ENCODE measurements around the gene PAPPA. TPM values are rescaled to one million over a fixed set of nuclear protein-coding genes. Genes with fewer than 3 reads are reported as not detected.

The PAPPA gene, protein sequence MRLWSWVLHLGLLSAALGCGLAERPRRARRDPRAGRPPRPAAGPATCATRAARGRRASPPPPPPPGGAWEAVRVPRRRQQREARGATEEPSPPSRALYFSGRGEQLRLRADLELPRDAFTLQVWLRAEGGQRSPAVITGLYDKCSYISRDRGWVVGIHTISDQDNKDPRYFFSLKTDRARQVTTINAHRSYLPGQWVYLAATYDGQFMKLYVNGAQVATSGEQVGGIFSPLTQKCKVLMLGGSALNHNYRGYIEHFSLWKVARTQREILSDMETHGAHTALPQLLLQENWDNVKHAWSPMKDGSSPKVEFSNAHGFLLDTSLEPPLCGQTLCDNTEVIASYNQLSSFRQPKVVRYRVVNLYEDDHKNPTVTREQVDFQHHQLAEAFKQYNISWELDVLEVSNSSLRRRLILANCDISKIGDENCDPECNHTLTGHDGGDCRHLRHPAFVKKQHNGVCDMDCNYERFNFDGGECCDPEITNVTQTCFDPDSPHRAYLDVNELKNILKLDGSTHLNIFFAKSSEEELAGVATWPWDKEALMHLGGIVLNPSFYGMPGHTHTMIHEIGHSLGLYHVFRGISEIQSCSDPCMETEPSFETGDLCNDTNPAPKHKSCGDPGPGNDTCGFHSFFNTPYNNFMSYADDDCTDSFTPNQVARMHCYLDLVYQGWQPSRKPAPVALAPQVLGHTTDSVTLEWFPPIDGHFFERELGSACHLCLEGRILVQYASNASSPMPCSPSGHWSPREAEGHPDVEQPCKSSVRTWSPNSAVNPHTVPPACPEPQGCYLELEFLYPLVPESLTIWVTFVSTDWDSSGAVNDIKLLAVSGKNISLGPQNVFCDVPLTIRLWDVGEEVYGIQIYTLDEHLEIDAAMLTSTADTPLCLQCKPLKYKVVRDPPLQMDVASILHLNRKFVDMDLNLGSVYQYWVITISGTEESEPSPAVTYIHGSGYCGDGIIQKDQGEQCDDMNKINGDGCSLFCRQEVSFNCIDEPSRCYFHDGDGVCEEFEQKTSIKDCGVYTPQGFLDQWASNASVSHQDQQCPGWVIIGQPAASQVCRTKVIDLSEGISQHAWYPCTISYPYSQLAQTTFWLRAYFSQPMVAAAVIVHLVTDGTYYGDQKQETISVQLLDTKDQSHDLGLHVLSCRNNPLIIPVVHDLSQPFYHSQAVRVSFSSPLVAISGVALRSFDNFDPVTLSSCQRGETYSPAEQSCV (N-terminal part only)
- total RNA-seq, result 1 to 10 TPM; 2.1 to 5.0 (median 3.7) TPM

- Histone ChIP-seq H3K4me3 (peak within 1 kb of the TSS; percentile 55 to 65 (median 59)), H3K27me3 (peaks cover 0 to 77% (median 16%) of the 10 kb centered on the region in 4 donors), H3K36me3 (no peaks in the 10 kb centered on the region), H3K4me1 (peaks cover 11 to 45% (median 42%) of the 10 kb centered on the region in 4 donors), H3K27ac (replicated peaks in 1 of 4) (peak within 1 kb of the TSS; percentile 65 to 73 (median 68)), H3K9me3 (no peaks in the 10 kb centered on the region)
- WGBS, result 3% methylated on average over 19 of the region's 41 CpGs
- no peak for DNase-seq (ENCODE audit: extremely low spot score)
- no peak for TF ChIP-seq POLR2A (IDR thresholded peaks at IDR 0.05; ENCODE audit: low read depth)
- TF ChIP-seq POLR2AphosphoS5 (IDR thresholded peaks at IDR 0.05), result no peak
- intact Hi-C loops (cut with DNase I), result loop anchor here (5.0 to 10.0 kb wide), 3 partner anchors 421 to 562 kb away; no protein-coding TSS in a partner anchor
These were observed at the start of gene PAPPA for GRCh38 chr9:116153765-116154333. PAPPA (plus strand) TSS chr9:116153791; CDS start chr9:116154173, 382 bp downstream.

DNA sequence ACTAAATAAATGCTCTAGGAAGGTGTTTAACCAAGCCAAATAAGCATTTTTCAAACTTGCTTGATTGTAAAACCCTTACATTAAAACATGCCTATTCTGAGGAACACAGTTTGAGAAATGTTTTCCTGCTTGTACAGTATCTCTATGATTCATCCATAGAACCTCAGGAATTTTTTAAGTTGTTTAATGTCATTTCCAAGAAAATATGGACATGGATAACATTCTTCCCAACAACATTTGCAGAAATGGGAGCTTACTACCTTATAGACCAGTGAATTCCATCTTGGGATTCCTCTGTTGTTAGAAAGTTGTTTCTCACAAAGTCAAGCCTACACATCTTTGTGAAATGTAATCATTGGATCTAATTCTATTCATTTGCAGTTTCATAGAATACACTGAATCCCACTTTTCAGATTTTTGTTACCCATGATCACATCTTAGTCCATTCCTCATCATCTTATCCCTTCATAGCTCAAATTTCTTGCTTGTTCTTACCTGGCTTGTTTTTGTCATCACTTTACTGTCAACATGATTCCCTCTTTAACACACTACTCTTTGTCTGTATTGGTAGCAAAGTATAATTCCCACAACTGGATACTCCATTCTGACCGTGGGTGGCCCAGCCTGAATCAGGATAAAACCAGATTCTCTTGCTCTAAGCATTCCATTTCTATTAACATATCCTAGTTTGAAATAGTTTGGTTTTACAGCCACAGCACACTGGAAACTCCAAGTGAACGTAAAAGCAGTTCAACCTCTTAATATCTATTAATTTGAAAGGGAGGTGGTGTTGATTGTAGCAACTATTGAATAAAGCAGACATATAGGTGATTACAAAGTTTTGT lies 49.4 kb upstream of the PAPPA start:
- 76% methylated on average over 2 of the region's 2 CpGs for WGBS

GRCh38 chr9:116112236-116112635 lies 41.4 kb upstream of the PAPPA start:
- H3K4me1 ChIP-seq, result no peaks in the 10 kb centered on the region
- no peaks in the 10 kb centered on the region for H3K27me3 ChIP-seq
- DNase-seq (ENCODE audit: extremely low spot score), result no peak
- H3K4me3 ChIP-seq, result no peak overlapping the region
- 95% methylated on average over 1 of the region's 1 CpG for WGBS
- intact Hi-C loops (cut with DNase I), result no loop called here
- H3K36me3 ChIP-seq, result no peaks in the 10 kb centered on the region
- TF ChIP-seq EP300 (IDR thresholded peaks at IDR 0.05), result no peak
- no peak for TF ChIP-seq POLR2A (IDR thresholded peaks at IDR 0.05; ENCODE audit: low read depth)
- TF ChIP-seq CTCF (IDR thresholded peaks at IDR 0.05), result no peak
- no peak for TF ChIP-seq POLR2AphosphoS5 (IDR thresholded peaks at IDR 0.05)
- H3K9me3 ChIP-seq, result peaks cover 0 to 6% (median 0%) of the 10 kb centered on the region in 4 donors
- no peak overlapping the region for H3K27ac ChIP-seq (replicated peaks in 1 of 4)

More for the DNA sequence above, 49.4 kb upstream of the PAPPA start:
- intact Hi-C loops (cut with DNase I), result no loop called here
- DNase-seq (ENCODE audit: extremely low spot score), result no peak
- Histone ChIP-seq H3K9me3 (peaks cover 0 to 6% (median 0%) of the 10 kb centered on the region in 4 donors), H3K27me3 (no peaks in the 10 kb centered on the region), H3K4me1 (no peaks in the 10 kb centered on the region), H3K27ac (replicated peaks in 1 of 4) (no peak overlapping the region), H3K4me3 (no peak overlapping the region), H3K36me3 (no peaks in the 10 kb centered on the region)
- no peak for TF ChIP-seq CTCF (IDR thresholded peaks at IDR 0.05)
- TF ChIP-seq POLR2AphosphoS5 (IDR thresholded peaks at IDR 0.05), result no peak

DNA sequence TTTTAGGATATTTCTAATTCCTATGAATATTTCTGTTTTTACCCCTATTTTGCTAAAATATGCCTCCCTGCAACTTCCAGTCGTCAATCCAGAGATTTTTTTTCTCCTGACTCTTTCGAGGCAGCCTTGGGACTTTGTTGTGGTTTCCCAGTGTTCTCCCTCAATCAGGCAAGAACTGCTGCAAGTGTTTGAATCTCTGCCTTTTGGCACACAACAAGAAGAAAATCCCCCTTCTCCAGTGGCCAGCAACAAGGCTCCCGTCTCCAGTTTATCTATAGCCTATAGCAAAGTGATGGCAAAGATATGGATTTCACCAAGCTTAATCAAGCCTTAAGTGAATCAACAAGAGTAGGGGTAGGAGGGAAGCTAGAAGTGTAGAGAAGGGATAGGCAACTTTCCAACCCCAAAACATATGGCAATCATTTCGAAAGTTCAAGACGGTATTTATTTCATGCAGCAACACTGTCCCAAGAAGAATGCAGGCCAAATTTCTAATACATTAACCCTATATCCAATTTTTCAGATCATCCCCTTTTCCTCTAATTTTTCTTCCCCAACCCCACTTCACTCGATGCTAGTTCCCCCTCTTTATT lies 37.7 kb upstream of the PAPPA start:
- Histone ChIP-seq H3K36me3 (no peaks in the 10 kb centered on the region), H3K27ac (replicated peaks in 1 of 4) (no peak overlapping the region), H3K9me3 (no peaks in the 10 kb centered on the region), H3K4me1 (no peaks in the 10 kb centered on the region), H3K4me3 (no peak overlapping the region), H3K27me3 (no peaks in the 10 kb centered on the region)
- 56% methylated on average over 6 of the region's 6 CpGs for WGBS
- no peak for DNase-seq (ENCODE audit: extremely low spot score)
- no peak for TF ChIP-seq CTCF (IDR thresholded peaks at IDR 0.05)
- TF ChIP-seq POLR2AphosphoS5 (IDR thresholded peaks at IDR 0.05), result no peak
- no peak for TF ChIP-seq EP300 (IDR thresholded peaks at IDR 0.05)
- TF ChIP-seq POLR2A (IDR thresholded peaks at IDR 0.05; ENCODE audit: low read depth), result no peak
- intact Hi-C loops (cut with DNase I), result no loop called here

All from esophagus muscularis mucosa (tissue), 4 donors.